HepG2 (cell line): ENCODE measurements around the gene PSENEN. TPM values are rescaled to one million over a fixed set of nuclear protein-coding genes. Genes with fewer than 3 reads are reported as not detected.

Experiments
- DR1 ChIP-seq: sonication (generic); formaldehyde crosslinking; IDR thresholded peaks from 2 replicates; pipeline ENCODE4 v1.8.0; 2021; ENCODE audit warnings: mild to moderate bottlenecking, missing genetic modification reagents, inconsistent platforms
- ETS1 ChIP-seq: sonication (generic); formaldehyde crosslinking; IDR thresholded peaks from 2 replicates; pipeline ENCODE4 v1.4.0; 2020; ENCODE audit warnings: missing genetic modification reagents
- KDM2A ChIP-seq: sonication (generic); formaldehyde crosslinking; IDR thresholded peaks from 2 replicates; pipeline ENCODE4 v1.4.0; 2020; ENCODE audit warnings: low read depth, missing genetic modification reagents, borderline replicate concordance
- MTA3 ChIP-seq: sonication (generic); formaldehyde crosslinking; IDR thresholded peaks from 2 replicates; pipeline ENCODE4 v1.4.0; 2020; ENCODE audit warnings: missing genetic modification reagents
- NFE2L2 ChIP-seq: fragments of 150-350 bp; IDR thresholded peaks from 2 replicates; pipeline ENCODE4 v1.6.1; 2014; ENCODE audit warnings: low read length
- POGK ChIP-seq: sonication (generic); formaldehyde crosslinking; conservative IDR thresholded peaks from 2 replicates; pipeline ENCODE4 v1.8.0; 2022; ENCODE audit warnings: mild to moderate bottlenecking, moderate library complexity, missing genetic modification reagents
- SOX6 ChIP-seq, 2 experiments: fragments of 450-650 bp in 1 of 2; sonication (generic) in 1 of 2; formaldehyde crosslinking in 1 of 2; IDR thresholded peaks; 2 replicates each; pipeline versions ENCODE4 v1.4.0 to v1.6.1; 2017 to 2020; ENCODE audit warnings: antibody characterized with exemption in 1 of 2, mild to moderate bottlenecking in 1 of 2, missing genetic modification reagents in 1 of 2
- TBL1XR1 ChIP-seq: fragments of 150-350 bp; IDR thresholded peaks from 2 replicates; pipeline ENCODE4 v1.6.1; 2014; ENCODE audit warnings: borderline replicate concordance, low read length; ENCODE audit not compliant: partially characterized antibody
- TERF1 ChIP-seq: sonication (generic); formaldehyde crosslinking; IDR thresholded peaks from 2 replicates; pipeline ENCODE4 v1.8.0; 2022; ENCODE audit warnings: mild to moderate bottlenecking, missing genetic modification reagents, moderate library complexity
- TFAP4 ChIP-seq: sonication (generic); IDR thresholded peaks from 2 replicates; pipeline ENCODE4 v1.6.1; 2016; ENCODE audit warnings: low read depth, borderline replicate concordance
- ZHX1 ChIP-seq: sonication (generic); formaldehyde crosslinking; IDR thresholded peaks from 2 replicates; pipeline ENCODE4 v1.8.1; 2022; ENCODE audit warnings: low read depth, mild to moderate bottlenecking, missing genetic modification reagents
- polyA plus RNA-seq, 8 experiments: library from polyadenylated mRNA; depleted of rRNA in 3 of 8; stranded (reverse) in 7 of 8; unstranded in 1 of 8; fragments of >200 nt; fragmentation: Illumina TruSeq in 4 of 8; extraction: Trizol in 4 of 8; gene quantifications; 2 replicates each; pipeline versions ENCODE4 v1.2.1 to v1.2.3, GENCODE V29; 2011 to 2016; ENCODE audit warnings: low read depth in 4 of 8, missing spikeins in 1 of 8, mixed read lengths in 1 of 8; ENCODE audit not compliant: insufficient read depth in 1 of 8
- total RNA-seq, 5 experiments: library from RNA; depleted of rRNA; stranded (reverse); fragments of >200 nt; fragmentation: Illumina TruSeq; extraction: Trizol; gene quantifications; 2 replicates each; pipeline ENCODE4 v1.2.3, GENCODE V29; 2016; ENCODE audit warnings: low read depth in 1 of 5
- TF ChIP-seq, protein P1 (sequence below): sonication (generic); formaldehyde crosslinking; IDR thresholded peaks from 2 replicates; pipeline ENCODE4 v1.8.1; 2023; ENCODE audit warnings: mild to moderate bottlenecking, missing genetic modification reagents, borderline replicate concordance
- TF ChIP-seq, protein P2 (sequence below): sonication (generic); formaldehyde crosslinking; conservative IDR thresholded peaks from 2 replicates; pipeline ENCODE4 v1.8.0; 2022; ENCODE audit warnings: low read depth, missing genetic modification reagents
- TF ChIP-seq, protein P3 (sequence below): sonication (generic); formaldehyde crosslinking; IDR thresholded peaks from 2 replicates; pipeline ENCODE4 v1.4.0; 2020; ENCODE audit warnings: missing genetic modification reagents, borderline replicate concordance

PSENEN gene
- total and polyA plus RNA-seq, 2 of the 13 experiments (the other 11 are each of a cell fraction or from before 2014, with no cell fraction given), result 16.9 to 34.2 TPM

DNA sequence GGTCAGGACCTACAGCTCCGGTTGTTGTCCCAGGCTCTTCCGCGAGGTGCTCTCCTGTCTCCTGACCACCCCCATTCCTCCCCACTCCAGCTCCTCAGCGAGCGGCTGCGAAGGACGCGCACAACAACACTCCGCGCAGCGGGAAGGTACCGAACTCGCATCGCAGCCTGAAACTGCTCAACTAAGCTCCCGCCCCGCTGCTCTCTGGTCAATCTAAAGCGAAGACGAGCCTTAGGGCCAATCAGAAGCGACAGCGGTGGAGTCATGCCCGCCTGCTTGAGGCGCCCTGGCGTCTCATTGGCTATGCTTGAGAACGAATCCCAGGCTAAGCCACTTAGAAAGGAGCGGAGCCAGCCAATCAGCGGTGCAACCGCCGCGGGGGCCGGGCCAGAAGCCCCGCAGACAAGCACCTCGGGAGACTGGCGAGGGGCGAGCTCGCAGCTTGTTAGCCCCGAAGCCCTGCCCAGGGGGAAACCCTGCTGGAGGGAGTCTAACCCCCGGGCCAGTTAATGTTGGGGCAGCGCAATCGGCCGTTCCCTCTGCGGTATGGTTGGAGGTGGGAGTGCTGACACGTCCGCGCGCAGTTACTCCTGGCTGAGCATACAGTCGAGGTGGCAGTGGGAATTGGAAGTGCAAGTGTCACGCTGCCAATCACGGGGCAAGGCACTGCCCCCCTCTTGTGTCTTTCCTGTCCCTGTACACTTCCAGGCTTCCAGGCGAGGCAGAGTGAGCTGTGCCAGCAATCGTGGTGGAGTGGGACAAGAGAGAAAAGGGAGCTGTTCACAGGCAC is 43.0 kb upstream of the PSENEN start (continued):
- TF ChIP-seq DR1 (CRISPR knock-in tag), result no peak
- no peak for TF ChIP-seq ETS1
- TF ChIP-seq, protein P1, sequence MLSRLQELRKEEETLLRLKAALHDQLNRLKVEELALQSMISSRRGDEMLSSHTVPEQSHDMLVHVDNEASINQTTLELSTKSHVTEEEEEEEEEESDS (CRISPR knock-in tag), result 0 out of 2 replicates have a peak, but pooled peaks have one; percentile 8
- 0 out of 2 replicates have a peak, but pooled peaks have one; percentile 69 for TF ChIP-seq ZHX1 (CRISPR knock-in tag)
- TF ChIP-seq, protein P2, sequence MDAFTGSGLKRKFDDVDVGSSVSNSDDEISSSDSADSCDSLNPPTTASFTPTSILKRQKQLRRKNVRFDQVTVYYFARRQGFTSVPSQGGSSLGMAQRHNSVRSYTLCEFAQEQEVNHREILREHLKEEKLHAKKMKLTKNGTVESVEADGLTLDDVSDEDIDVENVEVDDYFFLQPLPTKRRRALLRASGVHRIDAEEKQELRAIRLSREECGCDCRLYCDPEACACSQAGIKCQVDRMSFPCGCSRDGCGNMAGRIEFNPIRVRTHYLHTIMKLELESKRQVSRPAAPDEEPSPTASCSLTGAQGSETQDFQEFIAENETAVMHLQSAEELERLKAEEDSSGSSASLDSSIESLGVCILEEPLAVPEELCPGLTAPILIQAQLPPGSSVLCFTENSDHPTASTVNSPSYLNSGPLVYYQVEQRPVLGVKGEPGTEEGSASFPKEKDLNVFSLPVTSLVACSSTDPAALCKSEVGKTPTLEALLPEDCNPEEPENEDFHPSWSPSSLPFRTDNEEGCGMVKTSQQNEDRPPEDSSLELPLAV (CRISPR knock-in tag), result no peak
- no peak for TF ChIP-seq TFAP4
- TF ChIP-seq TBL1XR1, result no peak
- no peak for TF ChIP-seq MTA3 (CRISPR knock-in tag)
- TF ChIP-seq, protein P3, sequence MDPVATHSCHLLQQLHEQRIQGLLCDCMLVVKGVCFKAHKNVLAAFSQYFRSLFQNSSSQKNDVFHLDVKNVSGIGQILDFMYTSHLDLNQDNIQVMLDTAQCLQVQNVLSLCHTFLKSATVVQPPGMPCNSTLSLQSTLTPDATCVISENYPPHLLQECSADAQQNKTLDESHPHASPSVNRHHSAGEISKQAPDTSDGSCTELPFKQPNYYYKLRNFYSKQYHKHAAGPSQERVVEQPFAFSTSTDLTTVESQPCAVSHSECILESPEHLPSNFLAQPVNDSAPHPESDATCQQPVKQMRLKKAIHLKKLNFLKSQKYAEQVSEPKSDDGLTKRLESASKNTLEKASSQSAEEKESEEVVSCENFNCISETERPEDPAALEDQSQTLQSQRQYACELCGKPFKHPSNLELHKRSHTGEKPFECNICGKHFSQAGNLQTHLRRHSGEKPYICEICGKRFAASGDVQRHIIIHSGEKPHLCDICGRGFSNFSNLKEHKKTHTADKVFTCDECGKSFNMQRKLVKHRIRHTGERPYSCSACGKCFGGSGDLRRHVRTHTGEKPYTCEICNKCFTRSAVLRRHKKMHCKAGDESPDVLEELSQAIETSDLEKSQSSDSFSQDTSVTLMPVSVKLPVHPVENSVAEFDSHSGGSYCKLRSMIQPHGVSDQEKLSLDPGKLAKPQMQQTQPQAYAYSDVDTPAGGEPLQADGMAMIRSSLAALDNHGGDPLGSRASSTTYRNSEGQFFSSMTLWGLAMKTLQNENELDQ, result no peak
- TF ChIP-seq KDM2A (CRISPR knock-in tag), result peak; percentile 65; the same call in 1 of the 2 replicates
- TF ChIP-seq TERF1 (CRISPR knock-in tag), result no peak
- TF ChIP-seq SOX6 (IDR thresholded peaks at IDR 0.05), result no peak
- TF ChIP-seq SOX6 (CRISPR knock-in tag; IDR thresholded peaks at IDR 0.05), result no peak; the same call in 1 of the 2 replicates
- TF ChIP-seq POGK, result peak; percentile 53; the same call in 1 of the 2 replicates
- no peak for TF ChIP-seq NFE2L2
